B cell (primary cell): ENCODE data around the gene ATAT1. TPM values are rescaled to one million over a fixed set of nuclear protein-coding genes. Genes with fewer than 3 reads are reported as not detected.
"Not testable (repeated sequence)": the region's sequence is repeated elsewhere in the genome, so short reads cannot be mapped to it uniquely, and the experiment has no call there.

ENCODE experiments used
- ATAC-seq: fragments of 200-7000 bp; cut with Tn5 transposase; one replicate; pipeline ENCODE4 v1.10.0; 2021; ENCODE audit warnings: low read depth, mild to moderate bottlenecking, moderate number of reproducible peaks, moderate library complexity
- CTCF ChIA-PET: fragments of 350-600 bp; sonication (Branson Sonifier 250); formaldehyde crosslinking; loops from one replicate; lab custom pipeline; 2021; ENCODE audit warnings: antibody characterized with exemption, inconsistent platforms; lab: Charles Lee
- POLR2A ChIA-PET: fragments of 350-600 bp; sonication (Branson Sonifier 250); formaldehyde crosslinking; loops from one replicate; lab custom pipeline; 2021; ENCODE audit warnings: antibody characterized with exemption; lab: Charles Lee
- DNase-seq: peaks from one replicate; pipeline ENCODE4 v3.0.0; 2013
- H2AFZ ChIP-seq: 2 replicates; pipeline ENCODE4 v1.6.1; 2012; ENCODE audit warnings: mild to moderate bottlenecking, low read depth, low read length; ENCODE audit not compliant: insufficient read depth, poor library complexity, severe bottlenecking
- H3K27ac ChIP-seq, 2 donors: 1 replicate in 1 of 2; 2 replicates in 1 of 2; pipeline ENCODE4 v1.5.1; 2012 to 2013; ENCODE audit warnings: low read length in 2 of 2, mild to moderate bottlenecking in 2 of 2, moderate library complexity in 1 of 2
- H3K27me3 ChIP-seq, 4 experiments: fragments of 200-600 bp in 1 of 4; sonication (generic) in 1 of 4; replicated peaks in 1 of 4; 1 replicate in 2 of 4; 2 replicates in 2 of 4; pipeline versions ENCODE4 v1.6.1 to v1.7.0; 2013 to 2016; ENCODE audit warnings: low read length in 3 of 4, mild to moderate bottlenecking in 2 of 4, mixed read lengths in 1 of 4, moderate library complexity in 1 of 4; ENCODE audit not compliant: insufficient read depth in 4 of 4, control insufficient read depth in 3 of 4; ENCODE audit errors: control extremely low read depth in 1 of 4
- H3K36me3 ChIP-seq, 2 experiments: replicated peaks in 1 of 2; 1 replicate in 1 of 2; 2 replicates in 1 of 2; pipeline versions ENCODE4 v1.6.1 to v1.7.1; 2013; ENCODE audit warnings: low read length in 1 of 2; ENCODE audit not compliant: insufficient read depth in 2 of 2, control insufficient read depth in 1 of 2; ENCODE audit errors: control extremely low read depth in 1 of 2, extremely low read depth in 1 of 2
- H3K4me1 ChIP-seq, 2 donors: fragments of 200-600 bp in 1 of 2; sonication (generic) in 1 of 2; 1 replicate in 1 of 2; 2 replicates in 1 of 2; pipeline versions ENCODE4 v1.5.1 to v1.6.1; 2013 to 2017; ENCODE audit warnings: low read length in 2 of 2; ENCODE audit not compliant: control insufficient read depth in 2 of 2, insufficient read depth in 2 of 2
- H3K4me2 ChIP-seq: replicated peaks from 2 replicates; pipeline ENCODE3; 2012; ENCODE audit warnings: mild to moderate bottlenecking, low read depth, low read length; ENCODE audit not compliant: poor library complexity, severe bottlenecking
- H3K4me3 ChIP-seq, 5 experiments: fragments of 200-600 bp in 1 of 5; sonication (generic) in 1 of 5; 1 replicate in 3 of 5; 2 replicates in 2 of 5; pipeline versions ENCODE4 v1.5.1 to v1.7.0; 2011 to 2016; ENCODE audit warnings: low read length in 4 of 5, mild to moderate bottlenecking in 4 of 5, low read depth in 2 of 5, control low read depth in 1 of 5, moderate library complexity in 1 of 5; ENCODE audit not compliant: insufficient read depth in 1 of 5; ENCODE audit errors: control extremely low read depth in 1 of 5, extremely low read depth in 1 of 5
- H3K79me2 ChIP-seq: fragments of 200-600 bp; sonication (generic); one replicate; pipeline ENCODE4 v1.6.0; 2016; ENCODE audit warnings: low read length; ENCODE audit not compliant: control insufficient read depth, insufficient read depth
- H3K9ac ChIP-seq: fragments of 200-600 bp; sonication (generic); 2 replicates; pipeline ENCODE4 v1.6.1; 2017; ENCODE audit warnings: mild to moderate bottlenecking, low read length, moderate library complexity
- H3K9me3 ChIP-seq, 3 donors: one replicate each; pipeline versions ENCODE4 v1.6.1 to v1.7.1; 2013; ENCODE audit warnings: low read length in 2 of 3; ENCODE audit not compliant: control insufficient read depth in 2 of 3, insufficient read depth in 1 of 3; ENCODE audit errors: control extremely low read depth in 1 of 3
- H4K20me1 ChIP-seq: 2 replicates; pipeline ENCODE4 v1.6.0; 2012; ENCODE audit warnings: mild to moderate bottlenecking, low read length; ENCODE audit not compliant: insufficient read depth, control insufficient read depth, poor library complexity, severe bottlenecking
- H3K27ac Mint-ChIP-seq: one replicate; pipeline ENCODE4 v1.8.0; 2021; ENCODE audit warnings: mixed read lengths
- H3K27me3 Mint-ChIP-seq: one replicate; pipeline ENCODE4 v1.8.0; 2021; ENCODE audit warnings: mixed read lengths
- H3K4me1 Mint-ChIP-seq: one replicate; pipeline ENCODE4 v1.8.0; 2021; ENCODE audit warnings: mixed read lengths
- H3K4me3 Mint-ChIP-seq: one replicate; pipeline ENCODE4 v1.8.0; 2021; ENCODE audit warnings: mixed read lengths
- H3K9me3 Mint-ChIP-seq: one replicate; pipeline ENCODE4 v1.8.0; 2022; ENCODE audit warnings: mixed read lengths; ENCODE audit not compliant: insufficient read depth
- WGBS: methylation state at CpG from one replicate; pipeline ENCODE4 v1.1.5; 2013; ENCODE audit warnings: missing lambda C conversion rate; ENCODE audit not compliant: insufficient coverage; 5-methylcytosine and 5-hydroxymethylcytosine counted together
- intact Hi-C: fragments of 100-400 bp; cut with micrococcal nuclease; formaldehyde crosslinking; loops from one replicate; pipeline ENCODE4 v1.10.0; 2022
- polyA plus RNA-seq: library from polyadenylated mRNA; depleted of rRNA; stranded (reverse); fragments of >200 nt; gene quantifications from 2 replicates; pipeline ENCODE4 v1.2.3, GENCODE V29; 2012
- total RNA-seq, 2 donors: library from RNA; stranded (reverse); fragments of 120-200 nt in 1 of 2; gene quantifications; 1 replicate in 1 of 2; 2 replicates in 1 of 2; pipeline versions ENCODE4 v1.2.3 to v1.2.4, GENCODE V29; 2013 to 2022
- TF ChIP-seq, protein P1 (sequence below): fragments of 200-600 bp; IDR thresholded peaks from one replicate; pipeline ENCODE4 v1.8.0; 2022; ENCODE audit warnings: antibody characterized with exemption, mild to moderate bottlenecking

ATAT1 gene
- total and polyA plus RNA-seq, 2 donors (not counting 1 experiment from before 2014, with no cell fraction given), result 15.7 to 21.5 TPM

DNA sequence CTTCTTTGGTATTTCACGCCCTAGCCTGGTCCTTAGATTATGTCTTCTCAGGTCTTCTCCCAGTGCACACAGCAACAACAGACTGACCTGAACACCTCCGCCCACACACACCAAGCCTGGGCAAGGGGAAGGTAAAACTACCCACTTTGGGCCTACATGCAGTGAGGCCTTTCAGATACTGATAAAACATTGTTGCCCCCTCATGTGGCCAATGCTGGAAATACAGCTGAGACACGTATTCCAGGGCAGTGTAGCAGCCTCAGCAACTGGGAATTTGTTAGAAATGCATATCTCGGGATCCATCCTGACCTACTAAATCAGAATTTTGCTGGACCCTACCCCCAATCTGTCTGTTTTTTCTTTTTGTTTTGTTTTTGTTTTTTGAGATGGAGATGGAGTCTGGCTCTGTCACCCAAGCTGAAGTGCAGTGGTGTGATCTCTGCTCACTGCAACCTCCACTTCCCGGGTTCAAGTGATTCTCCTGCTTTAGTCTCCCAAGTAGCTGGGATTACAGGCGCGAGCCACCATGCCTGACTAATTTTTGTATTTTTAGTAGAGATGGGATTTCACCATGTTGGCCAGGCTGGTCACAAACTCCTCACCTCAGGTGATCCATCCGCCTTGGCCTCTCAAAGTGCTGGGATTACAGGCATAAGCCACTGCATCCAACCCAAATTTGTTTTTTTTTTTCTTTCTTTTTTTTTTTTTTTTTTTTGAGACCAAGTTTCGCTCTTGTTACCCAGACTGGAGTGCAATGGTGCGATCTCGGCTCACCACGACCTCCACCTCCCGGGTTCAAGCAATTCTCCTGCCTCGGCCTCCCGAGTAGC lies 29.1 kb upstream of the ATAT1 start:
- not testable (repeated sequence) for H3K4me2 ChIP-seq, H3K4me3 Mint-ChIP-seq, H3K79me2 ChIP-seq, H3K9ac ChIP-seq, H3K27me3 ChIP-seq, H3K9me3 ChIP-seq, H3K27ac ChIP-seq, H3K4me1 ChIP-seq, H3K4me3 ChIP-seq, H2AFZ ChIP-seq, H3K27me3 Mint-ChIP-seq, H3K9me3 Mint-ChIP-seq, H3K4me1 Mint-ChIP-seq
- ChIA-PET POLR2A (interaction anchor here (0.7 to 2.1 kb wide), 8 partner anchors 18 to 540 kb away, joined by 3 to 11 read pairs (median 6); partner anchors contain the start of gene PPP1R10), CTCF (interaction anchor here (0.7 to 12.2 kb wide), 39 partner anchors 9 to 490 kb away, joined by 3 to 295 read pairs (median 5); partner anchors contain the start of genes ABCF1, ATAT1, GNL1 and MRPS18B)
- Histone ChIP-seq H4K20me1 (peaks cover 18% of the 10 kb centered on the region), H3K36me3 (peaks cover 8 to 35% of the 10 kb centered on the region in 2 experiments)
- intact Hi-C loops, result loop anchor here (1.0 to 2.0 kb wide), 3 partner anchors 17 to 55 kb away; partner anchors contain the start of gene ABCF1
- peak overlapping the region; percentile 62 for H3K27ac Mint-ChIP-seq
- TF ChIP-seq, protein P1, sequence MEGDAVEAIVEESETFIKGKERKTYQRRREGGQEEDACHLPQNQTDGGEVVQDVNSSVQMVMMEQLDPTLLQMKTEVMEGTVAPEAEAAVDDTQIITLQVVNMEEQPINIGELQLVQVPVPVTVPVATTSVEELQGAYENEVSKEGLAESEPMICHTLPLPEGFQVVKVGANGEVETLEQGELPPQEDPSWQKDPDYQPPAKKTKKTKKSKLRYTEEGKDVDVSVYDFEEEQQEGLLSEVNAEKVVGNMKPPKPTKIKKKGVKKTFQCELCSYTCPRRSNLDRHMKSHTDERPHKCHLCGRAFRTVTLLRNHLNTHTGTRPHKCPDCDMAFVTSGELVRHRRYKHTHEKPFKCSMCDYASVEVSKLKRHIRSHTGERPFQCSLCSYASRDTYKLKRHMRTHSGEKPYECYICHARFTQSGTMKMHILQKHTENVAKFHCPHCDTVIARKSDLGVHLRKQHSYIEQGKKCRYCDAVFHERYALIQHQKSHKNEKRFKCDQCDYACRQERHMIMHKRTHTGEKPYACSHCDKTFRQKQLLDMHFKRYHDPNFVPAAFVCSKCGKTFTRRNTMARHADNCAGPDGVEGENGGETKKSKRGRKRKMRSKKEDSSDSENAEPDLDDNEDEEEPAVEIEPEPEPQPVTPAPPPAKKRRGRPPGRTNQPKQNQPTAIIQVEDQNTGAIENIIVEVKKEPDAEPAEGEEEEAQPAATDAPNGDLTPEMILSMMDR, result peak; percentile 80
- peak; percentile 93 for ATAC-seq
- DNase-seq, result peak; percentile 85
- WGBS, result 72% methylated on average over 8 of the region's 15 CpGs
